ENCODE results near the gene MOV10L1. TPM values are rescaled to one million over a fixed set of nuclear protein-coding genes. Genes with fewer than 3 reads are reported as not detected.

Gene MOV10L1
- total RNA-seq, result 1 to 10 TPM in 2 of 4 donors, under 1 TPM in 1, not detected in 1; 0.17 to 1.3 (median 1.1) TPM

DNA sequence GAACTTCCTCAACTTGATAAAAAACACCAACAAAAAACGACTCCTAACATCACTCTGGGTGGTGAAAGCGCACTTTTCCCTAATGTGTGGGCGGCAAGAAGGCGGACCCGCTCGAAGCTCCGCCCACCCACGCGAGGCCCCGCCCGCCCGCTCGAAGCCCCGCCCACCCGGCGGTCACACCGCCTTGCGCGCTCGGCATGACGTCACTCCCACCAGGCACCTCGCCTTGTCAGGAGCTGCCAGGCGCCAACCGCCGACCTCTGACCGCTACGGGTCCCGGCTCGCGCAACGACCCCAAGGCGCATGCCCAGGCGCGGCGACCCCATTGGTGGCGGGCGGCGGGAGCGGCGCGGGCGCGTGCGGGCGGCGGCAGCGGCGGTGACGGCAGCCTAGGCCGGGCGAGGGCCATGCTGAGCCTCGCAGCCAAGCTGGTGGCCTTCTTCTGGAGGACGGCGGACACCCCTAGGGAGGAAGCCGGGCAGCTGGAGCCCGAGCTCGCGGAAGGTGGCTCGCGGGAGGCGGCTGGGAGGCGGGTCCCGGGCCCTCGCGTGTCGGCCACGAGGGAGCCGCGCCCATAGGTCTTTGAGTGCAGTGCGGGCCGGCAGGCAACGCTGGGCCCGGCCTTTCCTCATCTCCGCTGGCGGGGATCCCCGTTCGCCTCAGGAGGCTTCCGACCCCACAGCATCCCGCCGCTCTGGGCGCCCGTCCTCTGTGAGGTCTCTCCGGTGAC, at the start of gene MOV10L1:
TSS of gene MOV10L1 (plus strand) at position 325 of the 730 bp plus-strand sequence. CDS start at position 408, 83 bp downstream.
- TF ChIP-seq, protein P1, sequence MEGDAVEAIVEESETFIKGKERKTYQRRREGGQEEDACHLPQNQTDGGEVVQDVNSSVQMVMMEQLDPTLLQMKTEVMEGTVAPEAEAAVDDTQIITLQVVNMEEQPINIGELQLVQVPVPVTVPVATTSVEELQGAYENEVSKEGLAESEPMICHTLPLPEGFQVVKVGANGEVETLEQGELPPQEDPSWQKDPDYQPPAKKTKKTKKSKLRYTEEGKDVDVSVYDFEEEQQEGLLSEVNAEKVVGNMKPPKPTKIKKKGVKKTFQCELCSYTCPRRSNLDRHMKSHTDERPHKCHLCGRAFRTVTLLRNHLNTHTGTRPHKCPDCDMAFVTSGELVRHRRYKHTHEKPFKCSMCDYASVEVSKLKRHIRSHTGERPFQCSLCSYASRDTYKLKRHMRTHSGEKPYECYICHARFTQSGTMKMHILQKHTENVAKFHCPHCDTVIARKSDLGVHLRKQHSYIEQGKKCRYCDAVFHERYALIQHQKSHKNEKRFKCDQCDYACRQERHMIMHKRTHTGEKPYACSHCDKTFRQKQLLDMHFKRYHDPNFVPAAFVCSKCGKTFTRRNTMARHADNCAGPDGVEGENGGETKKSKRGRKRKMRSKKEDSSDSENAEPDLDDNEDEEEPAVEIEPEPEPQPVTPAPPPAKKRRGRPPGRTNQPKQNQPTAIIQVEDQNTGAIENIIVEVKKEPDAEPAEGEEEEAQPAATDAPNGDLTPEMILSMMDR (IDR thresholded peaks at IDR 0.05; ENCODE audit: low read depth), result no peak

DNA sequence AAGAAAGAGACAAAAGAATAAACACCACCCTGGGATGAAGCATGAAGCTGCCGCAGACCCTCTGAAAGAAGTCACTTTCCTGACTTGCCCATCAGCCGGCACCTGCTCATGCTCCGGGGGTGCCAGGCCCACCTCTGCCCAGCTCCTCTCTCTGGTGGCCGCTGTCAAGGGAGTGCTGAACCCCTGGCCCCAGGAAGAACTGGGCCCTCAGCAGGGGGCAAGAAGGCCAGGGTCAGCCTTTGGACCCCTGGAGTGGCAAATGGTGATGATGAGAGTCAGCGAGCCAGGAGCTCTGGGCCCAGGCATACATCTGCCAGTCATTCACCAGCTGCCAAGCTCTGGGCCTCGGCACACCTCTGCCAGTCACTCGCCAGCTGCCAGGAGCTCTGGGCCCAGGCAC, 49.1 kb upstream of the MOV10L1 start:
- TF ChIP-seq, protein P1 (IDR thresholded peaks at IDR 0.05; ENCODE audit: low read depth), result no peak

DNA sequence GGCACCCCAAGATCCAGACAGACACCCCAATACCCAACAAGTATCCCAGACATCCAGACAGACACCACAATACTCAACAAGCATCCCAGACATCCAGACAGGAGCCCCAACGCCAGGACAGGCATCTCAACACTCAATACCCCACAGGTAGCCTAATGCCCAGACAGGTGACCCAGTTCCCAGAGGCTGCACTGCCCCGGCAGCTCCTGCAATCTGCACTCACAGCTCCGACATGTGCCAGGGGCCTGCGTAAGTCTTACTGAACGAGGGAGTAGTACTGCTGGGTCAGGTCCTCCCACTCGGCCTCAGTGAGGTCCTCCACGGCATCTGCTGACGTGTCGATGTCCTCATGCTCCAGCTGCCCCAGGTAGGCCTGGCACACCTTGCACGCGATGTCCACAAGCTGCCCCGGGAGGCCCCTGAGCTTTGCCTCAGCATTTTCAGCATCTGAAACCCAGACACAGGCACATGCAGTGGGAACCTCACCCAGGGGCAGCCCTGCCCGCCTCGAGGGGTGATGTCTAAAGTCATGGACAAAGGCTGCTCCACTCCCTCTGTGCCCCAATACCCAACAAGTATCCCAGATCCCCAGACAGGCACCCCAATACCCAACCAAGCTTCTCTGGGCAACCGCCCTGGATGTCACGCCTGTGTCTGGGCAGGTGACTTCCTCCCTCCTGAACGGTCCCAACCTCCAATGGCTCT, 48.3 kb upstream of the MOV10L1 start:
- TF ChIP-seq, protein P1 (IDR thresholded peaks at IDR 0.05; ENCODE audit: low read depth), result no peak

DNA sequence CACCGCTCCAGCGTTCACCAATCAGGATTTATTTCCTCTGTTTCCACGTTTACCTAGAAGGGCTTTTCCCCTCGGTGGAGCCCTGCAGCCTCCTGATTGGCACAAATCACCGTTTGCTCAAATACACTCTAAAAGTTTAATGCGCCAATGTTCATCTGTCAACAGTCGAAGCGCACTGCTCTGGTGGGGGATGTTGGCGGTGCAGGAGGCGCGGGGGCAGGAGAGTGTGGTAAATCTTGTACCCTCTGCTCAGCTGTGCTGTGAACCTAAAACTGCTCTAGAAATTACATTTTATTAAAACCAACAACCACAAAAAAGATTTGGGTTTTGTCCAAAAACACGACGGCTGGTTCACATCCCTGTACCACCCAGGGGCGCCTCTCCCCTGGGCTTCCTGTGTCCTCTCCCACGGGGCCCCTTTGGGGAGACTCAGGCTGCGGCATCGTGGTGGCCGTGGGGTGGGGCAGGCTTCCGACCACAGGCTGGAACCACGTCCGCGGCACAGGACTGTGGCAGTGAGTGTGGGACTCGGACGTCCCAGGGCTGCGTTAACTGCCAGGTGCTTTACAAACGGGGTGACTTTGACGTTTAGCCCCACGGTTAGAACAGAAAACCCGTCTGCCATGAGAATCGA, 45.2 kb upstream of the MOV10L1 start:
- TF ChIP-seq, protein P1 (IDR thresholded peaks at IDR 0.05; ENCODE audit: low read depth), result no peak

DNA sequence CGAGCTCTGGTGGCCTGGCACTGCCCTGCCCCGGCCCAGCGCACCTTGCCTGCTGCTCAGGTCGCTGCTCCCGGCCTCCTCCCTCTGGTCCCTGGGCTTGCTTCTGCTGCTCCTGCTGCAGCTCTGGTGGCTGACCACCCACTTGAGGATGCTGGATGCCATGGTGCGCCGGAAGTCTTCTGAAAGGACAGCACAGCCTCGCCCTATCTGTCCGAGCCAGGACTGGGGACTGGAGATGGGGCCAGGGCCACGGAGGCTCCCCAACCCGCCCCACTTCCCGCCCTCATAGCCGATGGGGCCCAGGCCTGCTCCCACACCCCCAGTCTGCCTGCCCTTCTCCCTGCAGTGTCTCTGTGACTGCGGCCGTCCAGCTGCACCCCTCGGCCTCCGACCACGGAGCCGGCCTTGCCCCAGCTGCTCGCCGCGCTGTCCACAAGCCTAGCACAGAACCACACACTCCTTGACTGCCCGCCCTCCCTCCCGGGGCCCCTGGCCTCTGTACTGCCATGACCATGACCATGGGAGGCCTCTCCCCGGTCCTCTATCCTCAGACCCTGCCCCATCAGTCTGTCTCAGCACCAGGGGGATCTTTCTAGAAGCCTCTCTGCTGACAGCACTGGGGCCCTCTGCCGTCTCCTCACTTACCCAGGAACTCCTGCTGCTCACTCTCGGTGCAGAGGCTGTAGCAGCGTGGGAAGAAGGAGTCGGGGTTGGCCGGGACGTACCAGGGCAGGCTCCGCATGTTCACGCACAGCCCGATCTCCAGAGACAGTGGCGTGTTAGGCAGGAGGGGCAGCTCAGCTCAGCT, 44.4 kb upstream of the MOV10L1 start:
- TF ChIP-seq, protein P1 (IDR thresholded peaks at IDR 0.05; ENCODE audit: low read depth), result no peak

DNA sequence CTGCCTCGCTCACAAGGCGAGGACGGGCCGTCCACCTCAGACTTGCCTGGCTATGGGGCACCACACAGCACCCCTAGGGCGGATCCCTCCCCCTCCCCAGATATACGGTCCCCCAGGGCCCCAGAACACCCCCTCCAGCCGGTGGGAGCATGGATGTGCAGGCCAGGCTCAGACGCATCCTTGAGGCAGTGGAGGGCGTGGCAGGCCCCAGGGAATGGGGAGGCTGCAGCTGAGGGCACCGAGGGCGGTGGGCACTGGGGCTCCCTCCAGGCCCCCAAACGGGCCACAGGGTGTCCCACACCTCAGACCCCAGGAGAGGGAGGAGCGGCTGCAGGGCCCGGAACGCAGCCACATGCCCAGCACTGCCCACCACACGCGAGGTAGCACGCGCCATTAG, 43.8 kb upstream of the MOV10L1 start:
- TF ChIP-seq, protein P1 (IDR thresholded peaks at IDR 0.05; ENCODE audit: low read depth), result no peak
